DMS79 treated with DMSO at 0.1 percent for 48 hours (cell line): ENCODE data around the gene TYW1B.
"Not testable (repeated sequence)": the region's sequence is repeated elsewhere in the genome, so short reads cannot be mapped to it uniquely, and the experiment has no call there.

ENCODE experiments used
- DNase-seq: peaks from one replicate; lab custom pipeline; 2025; lab: John Stamatoyannopoulos, UW

TYW1B gene

GRCh38 chr7:72700548-72700947 lies 127.5 kb downstream of the TYW1B start:
- not testable (repeated sequence) for DNase-seq

- DNase-seq, result not testable (repeated sequence)
Observed at GRCh38 chr7:72697066-72697465, 130.9 kb downstream of the TYW1B start.

- DNase-seq, result not testable (repeated sequence)
Observed at GRCh38 chr7:72696643-72697042, 131.4 kb downstream of the TYW1B start.

GRCh38 chr7:72695482-72695881 lies 132.5 kb downstream of the TYW1B start:
- DNase-seq, result not testable (repeated sequence)

- DNase-seq, result not testable (repeated sequence)
Observed at GRCh38 chr7:72691442-72691841, 136.6 kb downstream of the TYW1B start.

GRCh38 chr7:72690177-72690576 lies 137.8 kb downstream of the TYW1B start:
- DNase-seq, result not testable (repeated sequence)

GRCh38 chr7:72689344-72689743 lies 138.7 kb downstream of the TYW1B start:
- not testable (repeated sequence) for DNase-seq

- peak; percentile 63 for DNase-seq
Observed at GRCh38 chr7:72681211-72681610, 146.8 kb downstream of the TYW1B start.

- DNase-seq, result not testable (repeated sequence)
Observed at GRCh38 chr7:72676880-72677279, 151.1 kb downstream of the TYW1B start.

- DNase-seq, result not testable (repeated sequence)
Observed at GRCh38 chr7:72676086-72676690, 151.8 kb downstream of the TYW1B start.

- not testable (repeated sequence) for DNase-seq
Observed at GRCh38 chr7:72675686-72676085, 152.3 kb downstream of the TYW1B start.

GRCh38 chr7:72674394-72674793 lies 153.6 kb downstream of the TYW1B start:
- DNase-seq, result no peak

- DNase-seq, result not testable (repeated sequence)
Observed at GRCh38 chr7:72670850-72671249, 157.2 kb downstream of the TYW1B start.

GRCh38 chr7:72668435-72668834 lies 159.6 kb downstream of the TYW1B start:
- DNase-seq, result not testable (repeated sequence)

- not testable (repeated sequence) for DNase-seq
Observed at GRCh38 chr7:72667049-72667448, 161.0 kb downstream of the TYW1B start.

GRCh38 chr7:72648574-72648973 lies 179.4 kb downstream of the TYW1B start:
- peak; percentile 6 for DNase-seq

GRCh38 chr7:72643708-72644107 lies 184.3 kb downstream of the TYW1B start:
- not testable (repeated sequence) for DNase-seq

- DNase-seq, result not testable (repeated sequence)
Observed at GRCh38 chr7:72641485-72642248, 186.3 kb downstream of the TYW1B start.

- DNase-seq, result not testable (repeated sequence)
Observed at GRCh38 chr7:72640740-72641139, 187.3 kb downstream of the TYW1B start.

GRCh38 chr7:72635273-72635908 lies 192.6 kb downstream of the TYW1B start:
- not testable (repeated sequence) for DNase-seq

- DNase-seq, result not testable (repeated sequence)
Observed at GRCh38 chr7:72632765-72633292, 195.2 kb downstream of the TYW1B start.

GRCh38 chr7:72628375-72628774 lies 199.6 kb downstream of the TYW1B start:
- not testable (repeated sequence) for DNase-seq
